ENCODE results near the gene FBXO38. TPM values are rescaled to one million over a fixed set of nuclear protein-coding genes. Genes with fewer than 3 reads are reported as not detected.

Gene FBXO38
- total and polyA plus RNA-seq, 2 of the 4 experiments (the other 2 are of a cell fraction) = 14.9 to 70.1 TPM

GRCh38 chr5:148343603-148344487, 39.9 kb upstream of the FBXO38 start:
- no peaks in the 10 kb centered on the region for H3K79me1 ChIP-seq (ENCODE audit: low read depth in 1 of 2, low read length in 2 of 2)
- H4K20me1 ChIP-seq (ENCODE audit: insufficient read depth, low read length) = no peaks in the 10 kb centered on the region
- intact Hi-C loops (cut with micrococcal nuclease) = no loop called here
- no peak overlapping the region for H4K8ac ChIP-seq (ENCODE audit: low read depth in 2 of 2, low read length in 2 of 2)
- H3K27ac ChIP-seq (ENCODE audit: insufficient read depth, low read length) = no peak overlapping the region
- CTCF ChIA-PET = no interaction called here
- no peak overlapping the region for H2AK5ac ChIP-seq (ENCODE audit: low read depth, low read length)
- no peak overlapping the region for H4K91ac ChIP-seq (ENCODE audit: insufficient read depth, low read depth, low read length)
- H3K4me1 ChIP-seq (ENCODE audit: control insufficient read depth, insufficient read depth, low read length) = no peaks in the 10 kb centered on the region
- no peak overlapping the region for H3K4me3 ChIP-seq (ENCODE audit: insufficient read depth, low read depth, low read length)
- in situ Hi-C loops (cut with MboI; ENCODE audit: low sequenced_read_pairs) = no loop called here
- no peaks in the 10 kb centered on the region for H3K9me1 ChIP-seq (ENCODE audit: insufficient read depth, low read length)
- H3K14ac ChIP-seq (replicated peaks; ENCODE audit: low read depth, low read length) = no peak overlapping the region
- no peaks in the 10 kb centered on the region for H3K9me3 ChIP-seq (ENCODE audit: control insufficient read depth, insufficient read depth, low read length)
- no peak overlapping the region for H2BK120ac ChIP-seq (ENCODE audit: low read depth, low read length)
- ATAC-seq (ENCODE audit: low read depth) (no peak), DNase-seq (no peak)
- WGBS, 2 experiments (ENCODE audit: extremely low coverage in 2 of 2, insufficient read length in 1 of 2) = no CpG with 5 or more reads among the region's 7 CpGs
- no peak overlapping the region for H2BK5ac ChIP-seq (ENCODE audit: low read depth, low read length, poor library complexity, severe bottlenecking)
- no peak overlapping the region for H2AFZ ChIP-seq (replicated peaks; ENCODE audit: low read length, poor library complexity)
- H3K23ac ChIP-seq (ENCODE audit: low read depth, low read length) = no peak overlapping the region
- H3K27me3 ChIP-seq (ENCODE audit: control insufficient read depth, insufficient read depth, low read length) = no peaks in the 10 kb centered on the region
- no peak overlapping the region for H2BK20ac ChIP-seq (ENCODE audit: low read depth, low read length)
- H3K4ac ChIP-seq (ENCODE audit: low read depth, low read length) = no peak overlapping the region
- no peak overlapping the region for H3K9ac ChIP-seq (ENCODE audit: low read depth, low read length)
- POLR2A ChIA-PET (ENCODE audit: unreplicated experiment) = no interaction called here
- BruUV-seq (replicated peaks) = no TSS peak
- H2BK15ac ChIP-seq (ENCODE audit: low read depth, low read length) = no peak overlapping the region
- TF ChIP-seq MXI1 (IDR thresholded peaks at IDR 0.05; ENCODE audit: borderline replicate concordance, low read depth, low read length) = no peak
- no peak for TF ChIP-seq FOS (IDR thresholded peaks at IDR 0.05; ENCODE audit: low read depth, low read length)
- TF ChIP-seq CTCF (conservative IDR thresholded peaks at IDR 0.05; ENCODE audit: low read depth, low read length) = no peak
- no peak for TF ChIP-seq CEBPB (IDR thresholded peaks at IDR 0.05; ENCODE audit: low read depth, low read length)
- no peak for TF ChIP-seq MAFK (IDR thresholded peaks at IDR 0.05; ENCODE audit: low read depth, low read length)
- TF ChIP-seq NFE2L2 (IDR thresholded peaks at IDR 0.05; ENCODE audit: low read depth, low read length) = no peak
- TF ChIP-seq SMC3 (IDR thresholded peaks at IDR 0.05; ENCODE audit: low read depth, low read length) = no peak
- TF ChIP-seq RFX5 (IDR thresholded peaks at IDR 0.05; ENCODE audit: low read depth, low read length) = no peak
- TF ChIP-seq ELK1 (IDR thresholded peaks at IDR 0.05; ENCODE audit: borderline replicate concordance, low read depth, low read length) = no peak
- no peak for TF ChIP-seq MAZ (IDR thresholded peaks at IDR 0.05; ENCODE audit: borderline replicate concordance, low read depth, low read length)
- TF ChIP-seq RAD21 (IDR thresholded peaks at IDR 0.05; ENCODE audit: low read length) = no peak
- TF ChIP-seq CHD1 (IDR thresholded peaks at IDR 0.05; ENCODE audit: low read depth, low read length) = no peak
- TF ChIP-seq POLR2A (IDR thresholded peaks at IDR 0.05; ENCODE audit: low read depth, low read length) = no peak
- no peak for TF ChIP-seq USF2 (IDR thresholded peaks at IDR 0.05; ENCODE audit: low read depth, low read length)
- no peaks in the 10 kb centered on the region for H3K36me3 ChIP-seq (ENCODE audit: control insufficient read depth, insufficient read depth, low read length)
- no peak overlapping the region for H3K56ac ChIP-seq (ENCODE audit: extremely low read depth, insufficient read depth, low read length)
- dilution Hi-C loops (cut with HindIII; ENCODE audit: low sequenced_read_pairs, unreplicated experiment) = no loop called here
- H4K5ac ChIP-seq (ENCODE audit: low read depth, low read length) = no peak overlapping the region
- H3K18ac ChIP-seq (ENCODE audit: low read depth, low read length) = no peak overlapping the region
- no peak overlapping the region for H3K4me2 ChIP-seq (ENCODE audit: low read depth, low read length)
- H2AK9ac ChIP-seq (replicated peaks; ENCODE audit: low read depth, low read length, poor library complexity) = no peak overlapping the region

Data from IMR-90 (cell line).